ENCODE data around the gene CABP1.

The CABP1 gene

DNA sequence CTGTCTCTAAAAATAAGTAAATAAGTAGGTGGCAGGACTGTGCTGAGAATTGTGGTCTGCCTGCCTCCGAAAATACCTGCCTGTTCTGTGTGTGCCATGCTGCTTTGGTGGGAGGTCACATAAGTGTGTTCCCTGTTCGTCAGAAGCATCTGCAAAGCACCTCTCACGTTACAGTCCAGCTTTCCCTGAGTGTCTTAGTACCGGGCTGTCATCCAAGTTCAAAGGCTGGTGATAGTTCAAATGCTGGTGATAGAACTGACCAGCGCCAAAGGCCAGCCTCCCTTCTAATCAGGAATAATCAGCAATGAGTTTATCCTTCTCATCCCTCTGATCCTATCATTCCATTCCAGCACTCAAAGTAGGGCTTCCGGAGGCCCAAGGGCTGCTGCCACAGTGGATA lies 5.6 kb downstream of the CABP1 start:
- ATAC-seq (ENCODE audit: low read depth) = no peak

DNA sequence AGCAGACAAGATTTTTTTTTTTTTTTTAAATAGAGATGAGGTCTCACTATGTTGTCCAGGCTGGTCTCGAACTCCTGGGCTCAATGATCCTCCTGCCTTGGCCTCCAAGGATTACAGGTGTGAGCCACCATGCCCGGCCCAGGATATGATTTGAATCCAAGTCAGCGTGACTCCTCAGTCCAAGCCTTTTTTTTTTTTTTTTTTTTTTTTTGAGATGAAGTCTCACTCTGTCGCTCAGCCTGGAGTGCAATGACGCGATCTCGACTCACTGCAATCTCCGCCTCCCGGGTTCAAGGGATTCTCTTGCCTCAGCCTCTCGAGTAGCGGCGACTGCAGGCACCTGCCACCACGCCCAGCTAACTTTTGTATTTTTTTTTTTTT lies 6.9 kb downstream of the CABP1 start:
- TF ChIP-seq, protein P1, sequence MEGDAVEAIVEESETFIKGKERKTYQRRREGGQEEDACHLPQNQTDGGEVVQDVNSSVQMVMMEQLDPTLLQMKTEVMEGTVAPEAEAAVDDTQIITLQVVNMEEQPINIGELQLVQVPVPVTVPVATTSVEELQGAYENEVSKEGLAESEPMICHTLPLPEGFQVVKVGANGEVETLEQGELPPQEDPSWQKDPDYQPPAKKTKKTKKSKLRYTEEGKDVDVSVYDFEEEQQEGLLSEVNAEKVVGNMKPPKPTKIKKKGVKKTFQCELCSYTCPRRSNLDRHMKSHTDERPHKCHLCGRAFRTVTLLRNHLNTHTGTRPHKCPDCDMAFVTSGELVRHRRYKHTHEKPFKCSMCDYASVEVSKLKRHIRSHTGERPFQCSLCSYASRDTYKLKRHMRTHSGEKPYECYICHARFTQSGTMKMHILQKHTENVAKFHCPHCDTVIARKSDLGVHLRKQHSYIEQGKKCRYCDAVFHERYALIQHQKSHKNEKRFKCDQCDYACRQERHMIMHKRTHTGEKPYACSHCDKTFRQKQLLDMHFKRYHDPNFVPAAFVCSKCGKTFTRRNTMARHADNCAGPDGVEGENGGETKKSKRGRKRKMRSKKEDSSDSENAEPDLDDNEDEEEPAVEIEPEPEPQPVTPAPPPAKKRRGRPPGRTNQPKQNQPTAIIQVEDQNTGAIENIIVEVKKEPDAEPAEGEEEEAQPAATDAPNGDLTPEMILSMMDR (IDR thresholded peaks at IDR 0.05; ENCODE audit: poor library complexity, severe bottlenecking) = no peak

More for the DNA sequence above, 5.6 kb downstream of the CABP1 start:
- Histone ChIP-seq H3K27me3 (ENCODE audit: insufficient read depth, poor library complexity, severe bottlenecking) (peaks cover 15% of the 10 kb centered on the region), H3K4me1 (ENCODE audit: insufficient read depth, poor library complexity, severe bottlenecking) (peaks cover 5% of the 10 kb centered on the region), H3K36me3 (ENCODE audit: low read depth) (no peaks in the 10 kb centered on the region), H3K4me3 (ENCODE audit: severe bottlenecking) (no peak overlapping the region), H3K9me3 (ENCODE audit: severe bottlenecking) (no peaks in the 10 kb centered on the region), H3K27ac (ENCODE audit: poor library complexity, severe bottlenecking) (no peak overlapping the region)
- TF ChIP-seq, protein P1 (IDR thresholded peaks at IDR 0.05; ENCODE audit: poor library complexity, severe bottlenecking) = no peak
- no peak for DNase-seq (ENCODE audit: low spot score)

DNA sequence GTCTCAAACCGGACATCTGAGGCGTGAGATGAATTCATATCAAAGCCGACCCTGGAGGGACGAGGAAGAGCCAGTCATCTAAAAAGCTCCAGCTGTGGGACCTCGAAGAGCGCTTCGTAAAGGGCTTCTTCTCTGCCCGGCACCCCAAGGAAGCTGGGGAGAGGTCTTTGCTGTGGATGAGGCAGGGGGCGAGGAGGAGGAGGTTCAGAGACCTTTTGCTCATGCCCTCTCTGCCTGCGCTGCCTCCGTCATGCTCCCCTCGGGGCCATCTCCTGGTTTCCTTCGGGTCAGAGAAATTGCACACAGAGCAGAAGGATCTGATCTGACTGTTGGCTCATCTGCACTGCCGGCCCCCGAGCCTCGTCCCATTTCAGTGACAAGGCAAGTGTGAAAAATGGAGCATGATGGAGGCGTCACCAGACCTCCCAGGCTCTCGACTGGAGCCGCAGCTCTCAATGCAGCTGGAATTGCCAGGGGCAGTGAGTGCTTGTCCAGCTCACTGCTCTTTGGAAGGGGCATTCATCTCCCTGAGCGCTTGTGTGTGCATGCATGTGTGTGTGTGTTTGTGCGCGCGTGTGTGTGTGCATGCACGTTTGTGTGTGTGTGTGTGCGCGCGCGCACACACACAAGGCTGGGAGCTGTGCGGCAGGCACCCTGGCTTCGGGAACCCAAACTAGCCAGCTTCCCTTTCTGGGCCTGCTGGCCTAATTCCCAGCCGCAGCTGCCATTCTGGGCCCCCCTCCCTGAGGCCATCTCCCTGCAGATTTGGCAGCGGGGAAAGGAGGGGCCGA lies 9.2 kb downstream of the CABP1 start:
- no peak overlapping the region for H3K4me3 ChIP-seq (ENCODE audit: severe bottlenecking)
- H3K4me1 ChIP-seq (ENCODE audit: insufficient read depth, poor library complexity, severe bottlenecking) = peaks cover 4% of the 10 kb centered on the region
- TF ChIP-seq, protein P1 (IDR thresholded peaks at IDR 0.05; ENCODE audit: poor library complexity, severe bottlenecking) = peak; percentile 73
- no peaks in the 10 kb centered on the region for H3K9me3 ChIP-seq (ENCODE audit: severe bottlenecking)
- no peak for DNase-seq (ENCODE audit: low spot score)
- H3K27me3 ChIP-seq (ENCODE audit: insufficient read depth, poor library complexity, severe bottlenecking) = peaks cover 2% of the 10 kb centered on the region
- H3K36me3 ChIP-seq (ENCODE audit: low read depth) = no peaks in the 10 kb centered on the region
- H3K27ac ChIP-seq (ENCODE audit: poor library complexity, severe bottlenecking) = no peak overlapping the region
- ATAC-seq (ENCODE audit: low read depth) = no peak

More for the DNA sequence above, 6.9 kb downstream of the CABP1 start:
- peaks cover 4% of the 10 kb centered on the region for H3K4me1 ChIP-seq (ENCODE audit: insufficient read depth, poor library complexity, severe bottlenecking)
- no peak overlapping the region for H3K27ac ChIP-seq (ENCODE audit: poor library complexity, severe bottlenecking)
- ATAC-seq (ENCODE audit: low read depth) (no peak), DNase-seq (ENCODE audit: low spot score) (no peak)
- H3K36me3 ChIP-seq (ENCODE audit: low read depth) = no peaks in the 10 kb centered on the region
- no peak overlapping the region for H3K4me3 ChIP-seq (ENCODE audit: severe bottlenecking)
- H3K27me3 ChIP-seq (ENCODE audit: insufficient read depth, poor library complexity, severe bottlenecking) = peaks cover 5% of the 10 kb centered on the region
- no peaks in the 10 kb centered on the region for H3K9me3 ChIP-seq (ENCODE audit: severe bottlenecking)

DNA sequence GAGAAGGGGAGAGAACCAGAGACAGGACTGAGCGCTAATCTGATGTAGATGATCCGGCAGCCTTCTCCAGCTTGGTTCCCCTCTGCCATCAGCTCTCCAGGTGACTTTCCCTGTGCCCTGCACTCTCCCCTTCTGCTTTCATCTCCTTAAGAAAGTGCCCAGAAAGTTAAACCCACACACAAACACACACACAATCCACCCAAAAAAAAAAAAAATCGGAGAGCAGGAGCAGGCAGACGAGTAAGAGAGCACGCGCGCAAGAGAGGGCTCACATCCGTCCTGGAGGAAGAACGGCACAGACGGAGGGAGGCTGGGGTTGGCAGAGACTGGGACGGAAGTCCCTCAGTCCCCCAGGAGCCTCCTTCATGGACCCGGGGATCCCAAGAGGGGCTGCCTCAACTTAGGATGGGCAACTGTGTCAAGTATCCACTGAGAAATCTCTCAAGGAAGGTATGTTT lies 9.8 kb downstream of the CABP1 start:
- H3K27ac ChIP-seq (ENCODE audit: poor library complexity, severe bottlenecking) = no peak overlapping the region
- TF ChIP-seq, protein P1 (IDR thresholded peaks at IDR 0.05; ENCODE audit: poor library complexity, severe bottlenecking) = no peak
- no peaks in the 10 kb centered on the region for H3K9me3 ChIP-seq (ENCODE audit: severe bottlenecking)
- no peak overlapping the region for H3K4me3 ChIP-seq (ENCODE audit: severe bottlenecking)
- H3K4me1 ChIP-seq (ENCODE audit: insufficient read depth, poor library complexity, severe bottlenecking) = peaks cover 4% of the 10 kb centered on the region
- ATAC-seq (ENCODE audit: low read depth) = no peak
- H3K36me3 ChIP-seq (ENCODE audit: low read depth) = no peaks in the 10 kb centered on the region
- DNase-seq (ENCODE audit: low spot score) = no peak
- no peaks in the 10 kb centered on the region for H3K27me3 ChIP-seq (ENCODE audit: insufficient read depth, poor library complexity, severe bottlenecking)

DNA sequence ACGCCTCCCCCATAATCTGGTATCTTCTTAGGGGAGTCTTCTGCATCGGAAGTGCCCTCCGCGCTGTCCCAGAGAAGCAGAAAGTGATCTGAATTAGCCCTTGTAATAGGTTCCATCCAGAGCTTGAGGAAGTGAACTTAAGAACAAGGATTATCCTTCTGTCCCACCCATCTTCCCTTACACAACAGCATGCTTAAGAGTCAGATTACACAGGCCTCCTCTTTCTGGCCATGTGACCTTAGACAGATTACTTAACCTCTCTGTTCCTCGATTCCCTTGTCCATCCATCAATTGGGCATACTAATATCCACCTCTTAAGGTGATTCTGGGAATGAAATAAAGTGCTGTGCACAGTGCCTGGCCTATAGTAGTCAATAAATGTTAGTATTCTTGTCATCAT lies 11.4 kb downstream of the CABP1 start:
- Histone ChIP-seq H3K9me3 (ENCODE audit: severe bottlenecking) (no peaks in the 10 kb centered on the region), H3K27ac (ENCODE audit: poor library complexity, severe bottlenecking) (no peak overlapping the region), H3K4me3 (ENCODE audit: severe bottlenecking) (no peak overlapping the region), H3K27me3 (ENCODE audit: insufficient read depth, poor library complexity, severe bottlenecking) (no peaks in the 10 kb centered on the region), H3K36me3 (ENCODE audit: low read depth) (no peaks in the 10 kb centered on the region), H3K4me1 (ENCODE audit: insufficient read depth, poor library complexity, severe bottlenecking) (peaks cover 4% of the 10 kb centered on the region)
- TF ChIP-seq, protein P1 (IDR thresholded peaks at IDR 0.05; ENCODE audit: poor library complexity, severe bottlenecking) = no peak
- no peak for DNase-seq (ENCODE audit: low spot score)
- ATAC-seq (ENCODE audit: low read depth) = peak; percentile 21; the same call in 1 of the 3 replicates
